Kidney capillary endothelial cell (primary cell): ENCODE data around the gene GALNT16.
"Not testable (repeated sequence)": the region's sequence is repeated elsewhere in the genome, so short reads cannot be mapped to it uniquely, and the experiment has no call there.

Experiments
- DNase-seq: peaks from one replicate; pipeline ENCODE4 v3.0.0-alpha.2; 2018; ENCODE audit warnings: low spot score

GALNT16 gene

DNA sequence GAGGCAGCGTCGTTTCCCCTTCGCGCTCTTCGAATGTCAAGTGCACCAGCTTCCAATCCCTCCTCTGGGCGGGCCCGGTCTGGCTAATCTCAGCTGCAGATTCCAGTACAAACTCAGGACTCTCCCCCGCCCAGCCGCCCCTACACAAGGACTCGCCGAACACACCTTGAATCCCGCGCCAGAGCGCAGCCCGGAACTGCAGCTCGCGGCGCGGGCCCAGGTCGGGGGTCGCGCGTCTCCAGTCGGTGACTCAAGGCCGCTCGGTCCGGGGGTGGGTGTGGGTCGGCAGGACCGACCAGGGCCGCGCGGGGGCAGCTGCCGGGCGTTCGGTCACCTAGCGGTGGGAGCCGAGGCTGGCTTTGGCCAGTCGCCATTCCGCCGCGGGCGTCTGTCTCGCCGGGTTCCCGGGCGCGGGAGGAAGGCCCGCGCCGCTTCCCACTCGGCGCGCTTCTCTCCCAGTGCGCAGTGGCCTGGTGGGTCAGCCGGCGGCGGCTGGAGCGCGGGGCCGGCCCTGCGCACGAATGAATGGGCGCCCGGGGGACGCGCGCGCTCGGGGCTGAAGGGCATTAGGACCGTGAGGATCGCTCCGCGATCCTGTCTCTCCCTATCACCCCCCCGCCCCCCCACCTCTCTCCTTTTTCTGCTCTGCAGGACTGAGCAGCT lies at the start of gene GALNT16:
GALNT16 (plus strand) TSS at position 632 of the 663 bp plus-strand sequence. CDS start 133 bp downstream, outside the sequence.
- DNase-seq = no peak

DNA sequence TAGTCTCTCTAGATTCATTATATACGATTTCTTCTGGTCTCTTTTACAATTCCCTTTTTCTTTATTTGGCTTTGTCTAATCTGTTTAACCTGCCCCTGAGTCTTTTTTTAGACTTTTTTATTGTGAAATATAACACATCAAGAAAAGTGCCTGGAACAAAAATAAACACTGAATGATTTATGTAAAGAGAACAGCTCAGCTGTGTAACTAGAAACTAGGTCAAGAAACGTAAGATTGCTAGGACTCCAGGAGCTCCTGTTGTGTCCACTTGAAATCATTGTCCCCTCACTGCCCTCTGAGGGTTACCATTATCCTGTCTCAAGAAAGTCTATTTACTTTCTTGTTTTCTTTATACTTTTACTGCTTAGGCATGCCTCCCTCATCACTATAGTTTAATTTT lies 45.6 kb upstream of the GALNT16 start:
- DNase-seq = no peak

DNA sequence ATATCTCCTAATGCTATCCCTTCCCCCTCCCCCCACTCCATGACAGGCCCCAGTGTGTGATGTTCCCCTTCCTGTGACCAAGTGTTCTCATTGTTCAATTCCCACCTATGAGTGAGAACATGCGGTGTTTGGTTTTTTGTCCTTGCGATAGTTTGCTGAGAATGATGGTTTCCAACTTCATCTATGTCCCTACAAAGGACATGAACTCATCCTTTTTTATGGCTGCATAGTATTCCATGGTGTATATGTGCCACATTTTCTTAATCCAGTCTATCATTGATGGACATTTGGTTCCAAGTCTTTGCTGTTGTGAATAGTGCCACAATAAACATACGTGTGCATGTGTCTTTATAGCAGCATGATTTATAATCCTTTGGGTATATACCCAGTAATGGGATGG lies 42.3 kb upstream of the GALNT16 start:
- DNase-seq = not testable (repeated sequence)

DNA sequence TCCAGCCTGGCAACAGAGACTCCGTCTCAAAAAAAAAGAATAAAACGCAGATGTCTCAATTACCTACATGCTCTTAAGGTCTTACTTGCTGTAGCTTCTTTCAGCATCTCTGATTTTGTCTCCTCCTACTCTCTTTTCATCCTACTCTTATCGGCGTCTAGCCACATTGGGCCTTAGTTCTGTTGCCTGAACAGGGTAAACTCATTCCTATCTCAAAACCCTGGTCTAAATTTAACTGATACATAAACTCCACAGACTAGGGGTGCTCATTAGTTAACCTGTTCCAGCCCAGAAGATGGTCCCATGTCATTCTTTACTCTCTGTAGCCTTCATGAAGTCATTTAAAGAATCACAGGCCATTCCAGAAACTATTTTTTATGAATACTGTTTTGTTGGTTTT lies 35.0 kb upstream of the GALNT16 start:
- no peak for DNase-seq

DNA sequence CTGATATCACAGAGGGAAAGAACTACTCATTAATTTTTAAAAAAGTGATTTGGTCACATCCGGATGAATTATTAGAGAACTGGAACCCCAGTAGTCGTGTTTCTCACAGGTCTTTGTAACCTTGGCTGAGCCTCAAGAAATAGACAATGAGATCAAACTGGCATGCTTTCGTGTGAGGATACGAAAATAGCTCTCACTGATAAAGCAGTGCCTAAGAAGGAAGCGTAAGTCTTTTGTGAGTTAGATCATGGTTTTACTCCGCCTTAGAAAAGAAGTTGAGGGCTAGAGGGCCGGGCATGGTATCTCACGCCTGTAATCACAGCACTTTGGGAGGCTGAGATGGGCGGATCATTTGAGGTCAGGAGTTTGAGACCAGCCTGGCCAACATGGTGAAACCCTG lies 33.8 kb upstream of the GALNT16 start:
- peak; percentile 50 for DNase-seq

DNA sequence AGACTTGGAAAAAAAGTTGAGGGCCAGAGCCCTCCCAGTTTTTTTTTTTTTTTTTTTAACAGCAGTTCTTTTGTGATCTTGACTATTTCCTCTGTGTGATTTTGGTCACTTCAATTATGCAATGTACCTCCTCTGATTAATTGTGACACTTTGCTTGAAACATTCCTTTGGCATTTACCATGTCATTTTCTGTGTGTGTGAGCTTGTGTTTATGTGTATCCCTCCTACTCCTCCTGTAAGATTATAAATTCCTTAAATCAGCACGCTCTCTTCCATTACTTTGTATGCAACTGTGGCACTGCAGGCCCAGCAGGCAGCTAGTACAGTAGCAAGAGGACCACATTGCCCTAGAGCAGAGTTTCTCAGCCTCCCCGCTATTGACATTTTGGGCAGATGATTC lies 33.2 kb upstream of the GALNT16 start:
- DNase-seq = no peak

DNA sequence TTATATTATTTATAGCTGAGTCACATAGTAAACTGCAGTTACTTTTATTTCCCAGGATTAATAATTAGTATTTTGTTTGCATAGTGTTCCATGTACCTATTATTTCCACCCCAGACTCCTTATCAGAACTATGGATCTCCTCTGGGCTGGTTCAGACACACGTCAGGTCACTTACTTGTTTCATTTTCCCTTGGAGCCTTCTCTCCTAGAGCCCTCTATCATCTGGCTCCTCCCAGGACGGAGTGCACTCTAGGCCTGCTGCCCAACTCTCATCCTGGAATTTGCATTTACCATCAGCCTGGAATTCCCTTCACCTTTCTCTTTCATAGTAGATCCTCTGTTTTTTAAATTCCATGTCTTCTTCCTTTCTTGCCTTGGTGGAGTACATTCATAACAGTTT lies 28.5 kb upstream of the GALNT16 start:
- DNase-seq = no peak

DNA sequence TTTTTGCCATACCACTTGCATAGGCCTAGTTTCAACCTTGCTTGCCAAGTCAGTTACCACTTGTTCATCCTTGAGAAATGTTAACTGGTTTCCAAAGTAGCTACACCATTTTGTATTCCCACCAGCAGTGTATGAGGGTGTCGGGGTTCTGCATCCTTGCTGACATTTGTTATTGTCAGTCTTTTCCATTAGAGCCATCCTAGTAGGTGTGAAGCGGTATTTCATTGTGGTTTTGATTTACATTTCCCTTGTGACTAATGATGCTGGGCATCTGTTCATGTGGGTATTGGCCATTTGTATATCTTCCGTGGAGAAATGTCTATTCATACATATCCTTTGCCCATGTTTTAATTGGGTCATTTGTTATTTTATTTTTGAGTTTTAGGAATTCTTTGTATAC lies 27.6 kb upstream of the GALNT16 start:
- no peak for DNase-seq

DNA sequence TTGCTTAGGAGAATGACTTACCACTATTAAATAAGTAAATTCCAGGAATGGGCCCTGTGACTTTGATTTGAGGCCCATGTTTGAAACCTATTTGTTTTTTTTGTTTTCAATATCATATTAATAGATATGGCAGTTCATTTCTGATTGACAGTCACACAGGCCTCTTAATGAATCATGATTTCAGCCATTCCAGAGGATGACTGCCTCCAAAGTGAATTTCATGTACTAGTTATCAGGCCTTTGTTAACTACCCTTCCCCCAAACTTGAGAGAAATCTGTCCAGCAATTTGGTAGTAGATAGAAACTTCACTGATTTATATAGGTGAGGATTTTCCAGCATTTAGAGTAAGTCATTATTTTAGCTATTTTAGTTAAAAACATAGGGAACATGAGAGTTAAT lies 25.9 kb upstream of the GALNT16 start:
- no peak for DNase-seq

DNA sequence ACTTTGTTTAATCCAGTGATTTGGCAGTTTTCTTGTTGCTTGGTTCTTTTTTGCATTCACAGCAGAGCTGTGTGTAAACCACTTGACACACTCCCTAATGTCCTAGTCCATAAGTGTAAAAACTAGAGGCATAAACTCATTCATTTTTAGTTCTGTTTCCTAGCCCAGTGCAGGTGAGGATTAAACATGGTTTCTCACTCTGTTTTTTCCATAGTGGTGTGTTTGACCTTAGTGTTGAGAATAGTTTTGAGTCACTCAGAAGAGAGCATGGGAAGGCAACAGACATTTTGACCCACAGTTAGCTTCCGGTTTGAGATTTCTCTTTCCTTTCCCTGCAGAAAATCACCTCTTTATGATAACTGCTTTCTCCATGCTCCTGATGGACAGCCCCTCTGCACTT lies 24.2 kb upstream of the GALNT16 start:
- no peak for DNase-seq

DNA sequence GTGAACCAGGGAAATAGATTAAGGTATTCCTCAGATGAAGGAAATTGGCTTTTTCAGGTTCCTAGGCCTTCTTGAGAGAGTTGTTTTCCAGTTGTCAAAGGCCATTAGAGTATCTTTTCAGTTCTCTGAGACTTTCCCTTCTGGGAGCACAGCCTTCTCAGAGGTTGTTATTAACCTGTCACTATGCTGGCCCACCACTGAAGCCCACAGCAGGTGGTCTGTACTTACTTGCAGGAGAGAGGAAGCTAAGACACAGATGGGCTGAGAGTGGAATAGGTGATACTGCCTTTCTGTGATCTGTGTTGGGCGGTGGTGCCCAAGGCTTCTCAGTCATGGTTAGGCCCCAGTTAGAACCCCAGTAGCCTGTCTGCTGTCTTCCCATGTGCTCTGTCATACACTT lies 22.8 kb upstream of the GALNT16 start:
- no peak for DNase-seq

DNA sequence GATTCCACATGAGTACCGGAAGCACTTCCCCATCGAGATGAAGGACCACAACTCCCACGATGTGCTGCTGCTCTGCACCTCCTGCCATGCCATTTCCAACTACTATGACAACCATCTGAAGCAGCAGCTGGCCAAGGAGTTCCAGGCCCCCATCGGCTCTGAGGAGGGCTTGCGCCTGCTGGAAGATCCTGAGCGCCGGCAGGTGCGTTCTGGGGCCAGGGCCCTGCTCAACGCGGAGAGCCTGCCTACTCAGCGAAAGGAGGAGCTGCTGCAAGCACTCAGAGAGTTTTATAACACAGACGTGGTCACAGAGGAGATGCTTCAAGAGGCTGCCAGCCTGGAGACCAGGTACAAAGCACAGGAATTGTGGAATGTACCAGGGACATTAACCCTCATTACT lies 22.4 kb upstream of the GALNT16 start:
- DNase-seq = no peak

DNA sequence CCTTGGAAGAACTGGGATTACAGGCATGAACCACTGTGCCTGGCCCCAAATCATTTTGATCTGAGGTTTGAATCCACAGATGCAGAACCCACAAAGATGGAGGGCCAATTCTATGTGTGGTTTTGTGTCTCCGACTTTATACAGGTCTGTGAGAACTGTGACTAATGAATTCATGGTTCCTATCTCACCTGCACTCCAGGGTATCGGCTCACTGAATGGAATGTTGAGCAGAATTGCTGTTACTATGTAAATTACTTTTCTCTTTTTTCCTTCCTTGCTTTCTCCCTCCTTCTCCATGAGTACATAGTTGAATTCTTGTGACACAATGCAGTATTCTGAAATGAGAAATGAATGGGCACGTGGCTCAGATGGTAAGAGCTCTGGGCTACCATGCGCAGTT lies 21.1 kb upstream of the GALNT16 start:
- DNase-seq = no peak

DNA sequence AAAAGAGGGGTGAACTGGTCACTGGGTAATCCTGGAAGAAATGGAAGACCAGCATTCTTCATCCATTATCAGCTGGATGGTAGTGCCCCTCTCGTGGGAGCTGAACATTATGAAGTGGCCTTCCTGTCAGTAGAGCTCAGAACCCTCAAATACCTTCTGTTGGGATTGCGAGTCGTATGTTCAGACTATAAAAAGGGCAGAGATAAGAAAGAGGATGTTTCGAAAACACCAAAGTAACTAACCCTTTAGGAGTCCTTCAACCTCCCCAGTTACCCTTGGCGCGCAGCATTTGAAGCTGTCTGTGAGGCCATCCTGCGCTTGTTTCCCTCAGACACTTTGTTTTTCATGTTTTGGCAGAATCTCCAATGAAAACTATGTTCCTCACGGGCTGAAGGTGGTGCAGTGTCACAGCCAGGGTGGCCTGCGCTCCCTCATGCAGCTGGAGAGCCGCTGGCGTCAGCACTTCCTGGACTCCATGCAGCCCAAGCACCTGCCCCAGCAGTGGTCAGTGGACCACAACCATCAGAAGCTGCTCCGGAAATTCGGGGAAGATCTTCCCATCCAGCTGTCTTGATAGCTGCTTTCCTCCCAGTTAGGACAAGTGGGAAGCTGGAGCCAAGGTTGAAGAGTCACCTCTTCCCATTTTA lies 19.3 kb upstream of the GALNT16 start:
- DNase-seq = no peak

DNA sequence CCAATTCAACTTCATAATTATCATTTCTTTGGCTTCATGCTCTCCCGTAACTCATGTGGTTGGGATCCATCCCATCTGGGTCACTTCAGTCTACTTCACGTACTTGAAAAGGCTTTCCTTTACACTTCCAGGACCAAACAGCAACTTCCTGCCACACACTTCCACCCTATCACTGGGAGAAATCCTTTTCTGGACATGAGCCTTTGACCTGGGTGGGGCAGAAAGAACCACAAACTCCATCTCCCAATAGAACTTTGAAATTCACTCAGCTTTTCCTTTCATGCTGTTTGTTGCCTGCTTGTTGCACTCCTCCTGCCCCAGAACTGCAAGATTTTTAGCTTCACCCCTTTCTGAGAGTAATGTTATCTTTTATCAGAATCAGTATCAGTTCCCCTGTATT lies 18.4 kb upstream of the GALNT16 start:
- DNase-seq = no peak

DNA sequence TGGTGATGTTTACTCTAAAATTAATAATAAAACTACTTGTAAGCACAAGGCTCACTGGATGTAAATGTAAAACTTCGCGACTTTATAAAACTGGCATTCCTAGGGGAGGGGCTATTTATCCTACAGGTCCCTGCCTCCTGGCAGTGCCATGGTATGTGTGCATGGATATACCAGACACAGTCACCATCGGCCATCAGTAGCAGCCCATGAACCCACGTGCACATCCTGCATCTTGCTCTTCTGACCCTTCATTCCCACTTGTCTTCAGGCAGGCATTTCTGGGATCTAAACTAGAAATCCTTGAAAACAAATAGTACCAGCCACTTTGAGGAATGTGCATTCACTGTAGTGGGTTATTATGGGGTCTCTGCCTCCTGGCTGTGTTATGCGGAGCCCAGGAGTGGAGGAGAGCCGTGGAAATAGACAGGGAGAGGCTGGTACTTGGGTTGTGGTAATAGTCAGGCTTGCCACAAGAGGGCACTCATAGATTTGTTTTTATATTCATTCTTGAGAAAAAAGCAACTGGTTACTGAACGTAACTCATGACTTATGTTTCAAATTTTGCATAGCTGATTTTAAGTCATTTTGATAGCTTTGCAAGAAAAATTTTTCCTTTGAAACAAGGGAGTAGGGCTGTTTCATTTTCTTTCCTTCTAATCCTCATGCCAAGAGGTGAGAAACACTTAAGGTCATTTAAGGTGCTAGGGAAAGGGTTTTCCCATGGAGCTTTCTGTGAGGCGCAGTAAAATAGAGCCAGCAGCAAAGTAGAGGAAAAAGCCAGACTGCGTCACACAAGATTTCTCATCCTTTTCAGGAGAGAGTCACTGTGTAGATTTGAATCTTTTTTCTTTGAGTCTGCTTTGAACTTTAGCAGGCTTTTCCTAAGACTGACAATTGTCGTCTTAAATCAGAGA lies 17.4 kb upstream of the GALNT16 start:
- peak; percentile 63 for DNase-seq

DNA sequence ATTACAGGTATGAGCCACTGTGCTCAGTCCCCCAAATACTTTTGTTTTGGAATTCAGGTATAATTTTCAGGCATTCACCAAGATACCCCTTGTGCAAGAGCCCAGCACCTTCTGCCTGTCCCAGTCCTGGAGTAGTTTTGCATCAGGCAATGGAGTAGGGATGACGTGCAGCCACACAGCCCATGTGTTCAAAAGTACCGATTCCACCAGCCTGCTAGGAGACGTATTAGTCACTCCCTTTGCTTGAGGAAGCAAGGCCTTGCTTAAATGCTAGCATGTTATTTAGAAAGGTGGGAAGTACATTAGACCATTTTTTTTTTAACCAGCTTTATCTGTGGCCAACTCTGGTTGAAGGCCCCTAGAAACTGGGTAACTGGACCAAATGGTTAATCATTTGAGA lies 15.0 kb upstream of the GALNT16 start:
- no peak for DNase-seq

DNA sequence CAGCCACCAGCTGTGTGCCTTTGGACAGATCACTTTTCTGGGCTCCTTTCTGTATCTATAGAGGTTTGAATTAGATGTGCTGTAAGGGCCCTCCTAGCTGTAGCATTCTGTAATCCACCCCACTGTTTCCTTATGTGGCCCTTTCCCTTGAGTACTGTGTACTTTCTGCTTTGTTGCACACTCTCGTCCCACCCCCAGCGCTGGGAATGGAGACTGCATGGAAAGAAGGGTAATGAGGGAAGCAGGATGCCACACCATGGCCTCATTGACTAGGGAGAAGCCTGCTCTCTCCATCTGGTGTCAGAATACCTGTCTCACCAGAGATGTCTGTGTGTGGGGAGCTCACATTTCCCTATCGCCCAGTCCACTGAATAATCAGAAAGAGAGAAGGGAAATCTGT lies 13.6 kb upstream of the GALNT16 start:
- DNase-seq = no peak

DNA sequence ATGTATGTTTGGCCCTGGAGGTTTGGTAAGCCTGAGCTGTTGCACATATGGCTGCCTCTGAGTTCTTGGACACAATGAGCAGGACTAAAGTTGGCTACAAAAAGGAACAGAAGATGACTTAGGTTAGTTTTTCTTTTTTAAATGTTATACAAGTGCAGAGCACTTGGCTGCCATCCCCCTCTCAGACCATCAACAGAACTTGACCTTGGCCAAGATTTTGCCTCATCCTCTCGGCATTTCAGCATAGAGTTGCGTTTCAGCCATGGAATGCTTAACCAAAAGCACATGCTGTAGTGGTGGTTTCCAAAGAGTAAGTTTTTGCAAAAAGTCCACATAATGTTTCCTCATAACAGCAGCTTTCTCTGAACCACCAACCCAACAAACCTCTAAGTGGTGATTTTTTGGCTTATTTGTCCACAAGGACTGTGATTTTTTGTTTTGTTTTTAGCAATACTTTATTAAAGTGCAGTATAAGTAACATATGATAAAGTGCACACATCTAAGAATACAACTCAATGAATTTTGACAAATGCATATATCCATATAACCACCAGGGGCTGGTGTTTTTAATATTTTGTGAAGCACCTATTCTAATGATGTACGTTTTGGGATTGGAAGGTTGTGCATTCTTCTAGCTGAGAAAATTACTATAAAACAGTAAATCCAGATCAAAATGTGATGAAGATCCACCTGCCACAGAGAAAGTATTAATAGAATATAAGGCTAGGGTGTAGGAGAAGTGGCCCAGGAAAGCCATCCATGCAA lies 12.1 kb upstream of the GALNT16 start:
- DNase-seq = no peak

DNA sequence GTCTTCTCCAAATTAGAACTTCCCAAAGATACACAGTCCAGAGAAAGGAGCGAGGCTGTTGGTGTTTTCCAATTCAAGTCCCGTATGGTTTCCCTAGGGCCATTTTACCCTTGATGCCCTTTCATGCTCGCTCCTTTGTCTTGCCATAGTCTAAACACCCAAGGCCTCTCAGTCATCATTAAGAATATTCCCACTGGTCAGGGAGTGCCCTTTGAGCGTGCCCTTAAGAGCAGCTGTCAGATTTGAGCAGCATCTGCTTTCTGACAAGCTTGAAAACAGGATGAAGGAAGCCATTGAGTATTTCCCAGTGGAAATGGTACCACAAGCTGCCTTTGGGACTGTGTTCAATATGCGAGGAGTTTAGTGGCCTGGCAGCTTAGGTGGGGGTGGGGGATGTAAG lies 10.4 kb upstream of the GALNT16 start:
- DNase-seq = no peak

DNA sequence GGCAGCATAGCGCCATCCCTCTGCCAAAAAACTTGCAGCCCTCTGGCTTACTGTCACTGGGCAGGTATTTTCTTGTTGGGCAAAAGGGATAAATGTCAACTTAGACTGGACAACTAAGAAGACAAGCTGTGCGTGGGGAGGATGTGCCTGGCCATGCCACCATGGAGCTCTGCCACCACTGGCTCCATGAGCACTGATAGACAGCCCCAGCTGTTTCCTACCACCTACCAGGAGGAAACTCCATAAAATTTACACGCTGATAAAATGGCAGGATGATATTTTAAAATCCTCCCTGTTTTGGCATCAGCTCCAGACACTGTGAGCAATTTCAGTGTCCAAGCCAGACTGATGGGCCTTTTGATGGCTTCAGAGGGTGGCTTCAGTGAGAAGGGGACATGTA lies 7.1 kb upstream of the GALNT16 start:
- no peak for DNase-seq

DNA sequence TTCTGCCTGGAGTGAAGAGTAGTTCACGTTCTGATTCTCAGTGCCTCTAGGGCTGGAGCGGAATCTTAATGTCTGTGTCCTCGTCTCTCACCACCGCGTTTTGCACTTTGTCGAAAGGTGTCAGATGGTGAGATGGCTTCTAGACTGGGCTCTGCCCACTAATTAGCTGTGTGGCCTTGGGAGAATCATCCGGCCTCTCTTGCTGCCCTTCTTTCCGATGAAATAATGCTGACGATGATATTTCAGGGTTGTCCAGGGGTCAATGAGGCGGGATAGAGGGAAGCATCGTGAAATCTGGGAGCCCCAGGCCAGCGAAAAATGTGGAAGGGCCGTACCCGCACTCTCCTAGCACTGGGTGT lies 811 bp upstream of the GALNT16 start:
- DNase-seq = no peak
